ENCODE data around the gene ATP9B. TPM values are rescaled to one million over a fixed set of nuclear protein-coding genes. Genes with fewer than 3 reads are reported as not detected.

ATP9B gene
- total RNA-seq, 1 experiment from 2014 or later, result 20.9 TPM

DNA sequence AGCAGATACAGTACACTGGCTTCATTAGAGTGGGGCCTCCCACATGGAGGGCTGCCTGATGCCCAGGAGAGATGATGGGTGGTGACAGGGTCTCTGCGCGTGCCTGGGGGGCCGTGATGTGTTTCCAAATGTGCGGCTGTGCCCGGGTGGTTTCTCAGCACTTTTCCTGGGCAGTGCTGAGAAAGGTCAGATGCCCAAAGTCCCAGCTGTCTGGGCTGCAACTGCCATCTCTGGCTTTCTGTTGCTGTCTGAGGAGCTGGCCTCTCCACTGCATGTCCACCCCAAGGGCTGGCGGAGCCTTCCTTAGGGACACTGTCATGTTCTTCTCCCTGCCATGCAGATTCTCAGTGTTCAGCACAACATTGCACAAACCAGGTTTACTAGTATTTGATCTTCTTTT, 263.9 kb downstream of the ATP9B start:
- Histone ChIP-seq H3K56ac (ENCODE audit: insufficient read length, low read depth, low read length) (no peak overlapping the region), H3K14ac (ENCODE audit: insufficient read depth, low read length) (no peak overlapping the region), H3K4me1 (ENCODE audit: insufficient read depth, low read length) (peaks cover 3% of the 10 kb centered on the region; the same call in 1 of the 2 replicates), H2AK5ac (ENCODE audit: insufficient read length, low read length) (no peak overlapping the region), H3K4me2 (ENCODE audit: insufficient read depth, insufficient read length, low read length) (no peak overlapping the region), H3K4ac (ENCODE audit: low read depth, low read length) (no peak overlapping the region), H3K79me1 (ENCODE audit: insufficient read depth, low read depth, low read length, poor library complexity, severe bottlenecking) (no peaks in the 10 kb centered on the region), H3K23me2 (ENCODE audit: insufficient read length, low read depth, low read length, poor library complexity, severe bottlenecking) (no peaks in the 10 kb centered on the region), H2AFZ (ENCODE audit: low read length) (no peak overlapping the region), H2BK15ac (ENCODE audit: low read depth, low read length) (no peak overlapping the region), H2BK120ac (ENCODE audit: low read depth, low read length, poor library complexity, severe bottlenecking) (no peak overlapping the region), H4K5ac (ENCODE audit: insufficient read length, low read depth, low read length) (no peak overlapping the region), H2BK12ac (ENCODE audit: insufficient read length, low read depth, low read length) (no peak overlapping the region), H3K23ac (ENCODE audit: insufficient read length, low read depth, low read length) (no peak overlapping the region), H2BK20ac (ENCODE audit: low read depth, low read length, poor library complexity, severe bottlenecking) (no peak overlapping the region), H3K27me3 (ENCODE audit: insufficient read depth, low read length) (no peaks in the 10 kb centered on the region), H4K91ac (ENCODE audit: insufficient read length, low read depth, low read length) (no peak overlapping the region), H4K20me1 (ENCODE audit: control insufficient read depth, insufficient read depth, insufficient read length) (no peaks in the 10 kb centered on the region), H3K27ac (ENCODE audit: insufficient read length, low read depth, low read length) (no peak overlapping the region), H2BK5ac (ENCODE audit: insufficient read length, low read length) (no peak overlapping the region), H3K79me2 (ENCODE audit: insufficient read depth, low read length) (no peaks in the 10 kb centered on the region), H3K9me3 (ENCODE audit: control insufficient read depth, low read depth, low read length) (no peaks in the 10 kb centered on the region), H3K9ac (ENCODE audit: extremely low read depth, insufficient read length, low read length) (no peak overlapping the region), H3T11ph (ENCODE audit: low read length) (no peak overlapping the region), H4K8ac (replicated peaks; ENCODE audit: insufficient read length, low read depth, low read length) (no peak overlapping the region), H3K18ac (ENCODE audit: insufficient read length, low read depth, low read length) (no peak overlapping the region)
- WGBS (ENCODE audit: extremely low coverage, insufficient read length, low lambda C conversion rate), result no CpG with 5 or more reads among the region's 6 CpGs
- H3K27ac Mint-ChIP-seq, result peak overlapping the region in 1 of 3 experiments; percentile 39; a peak in 1 of 7 replicates
- H3K9me3 Mint-ChIP-seq, result peaks cover 0 to under 1% of the 10 kb centered on the region in 2 experiments; a peak in 2 of 5 replicates
- peaks cover 3 to 23% (median 19%) of the 10 kb centered on the region in 3 experiments; a peak in 5 of 7 replicates for H3K36me3 Mint-ChIP-seq (ENCODE audit: insufficient read depth in 1 of 3, low read depth in 3 of 3)
- peaks cover 6 to 8% of the 10 kb centered on the region in 2 experiments for H3K4me1 Mint-ChIP-seq
- no peak for DNase-seq
- no peaks in the 10 kb centered on the region for H3K27me3 Mint-ChIP-seq (ENCODE audit: low read depth)
- TF ChIP-seq, protein P1, sequence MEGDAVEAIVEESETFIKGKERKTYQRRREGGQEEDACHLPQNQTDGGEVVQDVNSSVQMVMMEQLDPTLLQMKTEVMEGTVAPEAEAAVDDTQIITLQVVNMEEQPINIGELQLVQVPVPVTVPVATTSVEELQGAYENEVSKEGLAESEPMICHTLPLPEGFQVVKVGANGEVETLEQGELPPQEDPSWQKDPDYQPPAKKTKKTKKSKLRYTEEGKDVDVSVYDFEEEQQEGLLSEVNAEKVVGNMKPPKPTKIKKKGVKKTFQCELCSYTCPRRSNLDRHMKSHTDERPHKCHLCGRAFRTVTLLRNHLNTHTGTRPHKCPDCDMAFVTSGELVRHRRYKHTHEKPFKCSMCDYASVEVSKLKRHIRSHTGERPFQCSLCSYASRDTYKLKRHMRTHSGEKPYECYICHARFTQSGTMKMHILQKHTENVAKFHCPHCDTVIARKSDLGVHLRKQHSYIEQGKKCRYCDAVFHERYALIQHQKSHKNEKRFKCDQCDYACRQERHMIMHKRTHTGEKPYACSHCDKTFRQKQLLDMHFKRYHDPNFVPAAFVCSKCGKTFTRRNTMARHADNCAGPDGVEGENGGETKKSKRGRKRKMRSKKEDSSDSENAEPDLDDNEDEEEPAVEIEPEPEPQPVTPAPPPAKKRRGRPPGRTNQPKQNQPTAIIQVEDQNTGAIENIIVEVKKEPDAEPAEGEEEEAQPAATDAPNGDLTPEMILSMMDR (conservative IDR thresholded peaks at IDR 0.05), result no peak
- no peak overlapping the region for H3K4me3 Mint-ChIP-seq
